SKM-1 treated with dmso at 0.1 percent for 144 hours (cell line): ENCODE measurements around the gene ARMC3.
"Not testable (repeated sequence)": the region's sequence is repeated elsewhere in the genome, so short reads cannot be mapped to it uniquely, and the experiment has no call there.

Experiments
- DNase-seq: peaks from one replicate; lab custom pipeline; 2025; ENCODE audit not compliant: unreplicated experiment; lab: John Stamatoyannopoulos, UW

The ARMC3 gene

DNA sequence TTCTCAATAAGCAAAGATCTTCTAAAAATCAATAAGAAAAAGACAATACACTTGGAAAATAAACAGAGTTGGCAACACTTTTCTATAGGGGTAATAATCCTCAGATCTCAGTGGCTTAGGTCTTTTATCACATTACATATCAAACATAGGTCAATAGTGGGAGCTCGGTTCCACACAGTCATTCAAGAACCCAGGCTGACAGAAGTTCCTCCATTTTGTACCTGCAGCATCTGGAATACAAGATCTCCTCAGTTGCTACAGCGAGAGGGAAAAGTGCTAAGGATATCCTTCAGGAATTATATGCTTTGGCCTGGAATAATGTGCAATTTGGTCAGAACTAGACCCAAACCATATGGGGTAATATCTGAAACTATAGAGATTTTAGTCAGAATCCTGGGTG is 112.1 kb downstream of the ARMC3 start:
- DNase-seq = no peak

DNA sequence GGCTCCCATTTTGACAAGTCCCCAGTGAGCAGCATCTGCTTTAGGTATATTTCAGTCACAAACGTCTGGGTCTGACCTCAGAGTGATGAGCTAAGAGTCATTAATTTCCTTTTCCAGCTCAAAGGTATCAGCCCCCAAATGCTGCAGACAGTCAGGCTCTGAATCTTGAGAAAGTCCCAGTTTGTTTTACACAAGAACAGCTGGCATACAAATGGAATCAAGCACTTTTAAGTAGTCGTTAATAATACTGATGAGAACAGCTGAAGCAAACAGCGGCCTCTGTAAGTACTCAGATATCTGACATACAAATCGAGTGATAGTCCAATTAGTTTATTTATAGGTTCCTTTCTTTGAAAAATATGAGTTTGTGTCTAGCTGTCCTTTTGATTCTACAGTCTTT is 118.2 kb downstream of the ARMC3 start:
- no peak for DNase-seq

DNA sequence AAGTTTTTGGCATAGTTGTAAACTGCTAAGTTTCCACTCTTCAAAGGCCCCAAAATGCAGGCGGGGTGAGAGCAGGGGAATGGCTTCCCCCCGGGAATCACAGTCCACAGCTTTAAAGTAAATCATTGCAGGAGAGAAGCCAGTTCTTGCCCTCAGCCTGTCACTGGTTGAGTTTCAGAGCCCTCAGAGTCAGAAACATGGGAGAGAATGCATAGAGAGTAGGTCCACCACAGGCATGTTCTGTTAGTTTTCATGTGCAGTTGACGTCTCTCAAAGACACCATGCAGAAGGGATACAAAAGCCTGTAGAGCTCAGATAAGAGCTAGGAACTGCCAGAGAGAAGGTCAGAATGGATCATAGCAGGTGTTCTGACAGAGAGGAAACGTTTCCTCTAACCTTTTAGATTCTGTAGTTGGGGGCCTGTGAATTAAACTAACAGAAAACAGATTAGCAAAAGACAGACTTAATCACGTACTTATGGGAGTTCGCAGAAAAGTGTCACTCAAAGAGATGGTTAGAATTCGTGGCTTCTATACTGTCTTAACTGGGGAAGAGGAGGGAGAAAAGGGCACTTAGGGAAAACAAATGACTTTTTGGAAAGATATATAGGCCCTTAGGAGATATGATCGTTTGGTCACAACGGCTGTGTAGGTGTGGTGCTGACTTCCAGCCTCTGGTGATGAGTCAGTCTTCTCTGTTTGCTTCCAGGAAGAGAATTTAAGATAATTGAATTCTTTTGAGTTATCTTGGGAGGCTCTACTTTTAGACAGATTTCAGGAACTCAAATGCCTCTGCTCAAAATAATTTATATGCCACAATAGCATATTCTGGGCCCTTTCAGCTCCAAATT is 119.6 kb downstream of the ARMC3 start:
- DNase-seq = no peak

DNA sequence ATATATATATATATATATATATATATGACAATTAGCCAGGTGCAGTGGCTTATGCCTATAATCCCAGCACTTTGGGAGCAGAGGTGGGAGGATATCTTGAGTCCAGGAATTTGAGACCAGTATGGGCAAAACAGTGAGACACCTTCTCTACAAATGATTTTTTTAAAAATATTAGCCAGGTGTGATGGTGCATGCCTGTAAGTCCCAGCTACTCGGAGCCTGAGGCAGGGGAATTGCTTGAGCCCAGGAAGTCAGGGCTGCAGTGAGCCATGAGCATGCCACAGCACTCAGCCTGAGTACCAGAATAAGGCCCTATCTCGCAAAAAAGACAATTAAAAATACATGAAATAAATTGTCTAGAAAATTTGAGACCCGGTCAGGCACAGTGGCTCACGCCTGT is 120.3 kb downstream of the ARMC3 start:
- DNase-seq = no peak

DNA sequence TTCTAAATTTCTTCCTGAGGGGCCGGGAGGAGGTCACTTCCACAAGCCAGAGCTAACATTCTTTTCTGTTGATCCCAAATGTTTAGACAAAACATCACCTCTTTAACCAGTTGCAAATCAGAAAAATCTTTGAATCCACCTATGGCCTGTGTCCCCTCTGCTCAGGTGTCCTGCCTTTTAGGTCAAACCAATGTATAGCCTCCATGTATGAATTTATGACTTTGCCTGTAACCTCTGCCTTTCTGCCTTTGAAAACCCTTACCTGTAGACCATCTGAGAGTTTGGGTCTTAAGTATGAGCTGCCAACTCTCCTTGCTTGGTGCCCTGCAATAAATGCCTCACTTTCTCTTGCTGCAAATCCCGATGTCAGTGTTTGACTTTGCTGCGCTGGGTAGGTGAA is 123.4 kb downstream of the ARMC3 start:
- no peak for DNase-seq

DNA sequence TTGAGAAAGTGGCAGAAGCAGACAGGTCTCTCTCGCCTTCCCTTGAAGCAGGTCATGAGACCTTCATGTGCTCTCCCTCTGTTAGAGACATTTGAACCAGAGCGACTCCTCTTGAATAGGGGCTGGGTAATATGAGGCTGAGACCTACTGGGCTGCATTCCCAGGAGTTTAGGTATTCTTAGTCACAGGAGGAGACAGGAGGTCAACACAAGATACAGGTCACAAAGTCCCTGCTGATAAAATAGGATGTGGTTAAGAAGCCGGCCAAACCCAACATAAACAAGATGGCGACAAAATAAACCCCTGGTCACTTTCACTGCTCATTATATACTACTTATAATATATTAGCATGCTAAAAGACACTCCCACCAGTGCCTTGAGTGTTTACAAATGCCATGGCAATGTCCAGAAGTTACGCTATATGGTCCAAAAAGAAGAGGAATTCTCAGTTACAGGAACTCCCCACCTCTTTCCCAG is 124.0 kb downstream of the ARMC3 start:
- no peak for DNase-seq

DNA sequence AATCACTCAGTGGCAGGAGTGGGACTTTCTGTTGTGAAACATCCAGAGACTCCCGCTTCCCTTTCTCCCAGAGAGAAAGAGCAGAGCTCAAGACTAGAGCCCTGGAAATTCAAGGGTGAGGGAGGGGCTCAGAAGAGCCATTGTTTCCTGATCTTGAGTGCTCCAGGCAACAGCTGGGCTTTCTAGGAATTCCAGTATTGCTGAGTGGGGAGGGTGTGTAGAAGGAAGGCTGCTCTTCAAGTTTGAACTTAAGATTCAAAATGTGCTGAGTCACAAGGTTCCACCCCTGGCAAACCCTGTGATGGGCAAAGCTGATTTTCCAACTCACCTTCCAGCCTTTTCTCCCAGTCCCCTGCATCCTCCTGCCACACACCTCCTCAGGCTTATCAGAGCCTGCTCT is 125.2 kb downstream of the ARMC3 start:
- DNase-seq = no peak

DNA sequence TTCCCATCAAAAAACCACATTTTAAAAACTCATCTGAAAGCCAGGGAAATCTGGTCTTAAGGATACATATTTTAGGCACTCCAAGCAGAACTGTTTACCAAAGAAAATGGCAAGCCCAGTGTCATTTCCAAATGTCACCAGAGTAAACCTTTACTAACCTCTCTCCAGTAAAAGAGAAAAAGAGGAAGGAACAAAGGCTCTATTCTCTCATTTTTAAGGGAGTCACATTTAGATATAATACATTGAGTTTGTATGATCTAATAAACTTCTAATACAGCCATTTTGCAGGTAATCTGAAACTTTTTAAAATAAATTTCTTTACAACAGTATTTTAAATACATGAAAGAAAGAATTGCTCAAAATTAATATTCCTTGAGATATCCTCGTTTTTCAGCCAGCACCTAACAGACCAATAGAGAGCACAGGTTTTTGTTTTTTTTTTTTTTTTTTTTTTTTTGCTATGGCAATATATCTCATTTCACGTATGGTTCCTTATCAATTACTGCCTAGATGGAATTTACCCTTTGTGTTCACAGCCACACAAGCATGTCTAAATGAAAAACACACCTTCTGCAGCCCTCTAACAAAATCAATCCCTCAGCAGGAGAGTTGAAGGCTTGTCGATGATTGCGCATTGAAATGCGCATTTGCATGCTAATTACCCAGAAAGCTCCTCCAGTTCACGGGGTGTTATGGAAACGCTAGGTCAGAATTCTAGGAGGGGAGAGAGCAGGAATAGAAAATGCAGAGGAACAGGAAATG is 127.8 kb downstream of the ARMC3 start:
- DNase-seq = no peak

DNA sequence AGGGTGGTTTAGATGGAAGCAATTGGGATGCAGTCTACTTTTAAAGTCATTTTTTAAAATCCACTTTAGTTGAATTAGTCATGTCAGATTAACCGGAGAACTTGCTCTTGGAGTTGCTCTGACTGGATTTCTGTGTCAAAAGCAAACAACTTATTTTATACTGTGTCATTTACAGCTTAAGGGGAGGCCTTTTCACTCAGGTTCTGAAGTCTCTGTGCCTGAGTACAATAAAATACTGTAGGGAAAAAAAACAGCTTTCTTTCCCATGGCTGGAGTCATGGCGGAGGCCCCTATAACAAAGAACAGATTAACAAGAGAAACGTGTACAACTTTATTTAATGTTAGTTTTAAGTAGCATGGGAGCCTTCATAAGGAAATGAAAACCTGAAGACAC is 128.3 kb downstream of the ARMC3 start:
- DNase-seq = no peak

DNA sequence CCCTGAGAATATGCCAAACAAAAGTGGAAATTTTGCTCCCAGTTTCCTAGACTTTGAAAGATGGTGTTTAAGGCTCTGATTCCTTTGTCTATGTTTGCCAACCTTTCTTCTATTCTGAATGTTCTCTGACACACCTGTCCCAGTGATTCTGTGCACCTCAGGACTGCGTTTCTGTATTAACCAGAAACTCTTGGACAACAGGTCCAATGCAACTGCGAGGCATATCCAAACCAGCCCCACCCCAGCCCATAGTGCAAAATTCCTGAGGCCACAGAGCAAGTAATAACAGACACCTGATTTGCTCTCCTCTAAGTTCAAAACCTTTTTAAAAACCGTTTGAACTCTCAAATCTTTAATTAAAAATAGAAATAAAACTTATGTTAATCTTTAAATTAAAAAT is 130.5 kb downstream of the ARMC3 start:
- no peak for DNase-seq

DNA sequence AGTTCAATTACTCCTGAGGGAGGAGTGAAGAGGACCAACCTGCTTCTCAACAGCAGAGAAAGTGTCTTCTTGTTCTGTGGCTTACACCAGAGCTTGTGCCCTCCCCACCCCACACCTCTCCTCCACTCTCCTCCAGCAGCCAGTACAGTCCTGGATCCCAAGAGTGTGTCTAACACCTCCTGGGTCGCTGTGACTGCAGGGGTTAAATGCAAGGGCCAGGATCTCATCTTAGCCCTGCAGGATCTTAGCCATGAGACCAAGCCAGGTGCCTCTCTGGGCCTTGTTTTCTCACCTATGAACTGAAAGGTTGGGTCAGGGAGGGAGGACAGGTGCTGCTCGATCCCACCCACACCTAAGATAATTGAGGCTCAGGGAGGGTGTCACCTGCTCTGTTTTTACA is 133.1 kb downstream of the ARMC3 start:
- DNase-seq = no peak

DNA sequence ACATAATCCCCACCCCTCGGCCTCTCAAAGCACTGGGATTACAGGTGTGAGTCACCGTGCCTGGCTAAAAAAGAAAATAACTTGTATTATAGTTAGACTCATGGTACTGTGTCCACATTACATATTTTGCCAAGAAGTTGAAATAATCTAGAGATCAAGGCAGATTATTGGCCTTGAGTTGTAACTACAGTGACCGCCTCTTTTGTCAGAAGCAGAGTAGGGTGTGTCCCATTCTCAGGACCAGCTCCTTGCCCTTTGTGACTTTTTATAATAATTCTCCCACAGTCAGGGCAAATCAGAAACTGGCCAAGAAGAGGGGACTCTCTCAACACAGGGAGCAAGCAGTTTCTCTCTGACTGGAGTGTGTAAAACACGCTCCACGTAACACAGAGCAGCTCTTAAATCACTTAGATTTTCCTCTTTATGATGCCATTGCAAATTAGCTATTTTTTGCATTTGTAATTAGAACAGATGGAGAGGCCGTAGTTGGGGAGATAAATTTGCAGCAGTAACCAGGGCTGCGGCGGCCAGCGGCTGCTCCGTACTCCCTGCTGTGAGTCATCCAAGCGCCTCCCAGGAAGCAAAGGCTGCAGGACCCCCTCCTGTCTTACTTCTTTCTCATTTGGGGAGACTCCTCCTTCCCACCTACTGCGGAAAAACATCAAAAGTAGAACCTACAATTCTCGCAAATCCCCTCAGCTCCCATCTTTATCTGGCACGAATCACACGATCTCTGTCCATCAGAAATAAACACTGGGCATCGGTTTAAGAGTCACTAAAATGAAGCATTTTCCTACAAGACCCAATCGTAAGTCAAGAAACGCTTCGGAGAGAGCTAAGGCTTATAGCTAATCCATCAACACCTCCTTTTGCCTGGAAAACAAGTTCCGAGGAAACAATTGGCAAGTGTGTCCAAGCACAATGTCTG is 135.5 kb downstream of the ARMC3 start:
- DNase-seq = no peak

DNA sequence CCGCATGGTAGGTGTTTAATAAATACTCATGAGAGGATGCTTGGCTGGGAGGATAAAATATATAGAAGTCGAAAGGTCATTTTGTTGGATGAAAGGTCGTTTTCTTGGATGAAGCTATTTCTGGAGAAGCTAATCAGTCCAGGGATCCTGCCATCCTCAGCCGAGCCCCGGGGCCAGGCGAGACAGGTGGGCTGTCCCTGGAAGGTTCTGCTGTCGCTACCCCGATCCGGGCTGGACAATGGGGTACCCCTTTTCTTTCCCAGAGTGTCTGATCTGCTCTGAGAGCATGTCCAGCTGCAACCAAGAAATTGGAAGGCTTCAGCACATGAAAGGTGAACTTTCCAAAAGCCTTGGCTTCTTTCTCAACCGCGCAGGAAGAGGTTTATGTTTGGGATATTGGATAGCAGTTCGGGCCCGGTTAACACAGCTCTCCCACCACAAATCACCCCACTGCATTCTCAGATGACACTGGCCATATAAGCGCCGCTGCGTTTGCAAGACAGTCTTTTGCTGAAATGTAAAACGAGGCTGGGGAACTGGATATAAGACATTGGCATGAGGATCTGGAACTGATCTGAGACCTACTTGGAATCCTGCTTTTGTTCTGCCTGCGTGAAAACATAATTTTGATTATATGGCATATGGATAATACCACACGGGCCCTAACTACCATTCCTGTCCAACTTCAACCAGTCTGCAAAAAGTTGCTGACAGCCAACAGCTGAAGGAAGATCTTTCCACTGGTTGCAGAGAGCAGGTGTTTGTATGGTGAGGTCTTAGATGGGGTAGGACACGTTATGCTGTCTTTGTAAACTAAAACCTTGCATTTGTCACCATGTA is 136.3 kb downstream of the ARMC3 start:
- DNase-seq = no peak

DNA sequence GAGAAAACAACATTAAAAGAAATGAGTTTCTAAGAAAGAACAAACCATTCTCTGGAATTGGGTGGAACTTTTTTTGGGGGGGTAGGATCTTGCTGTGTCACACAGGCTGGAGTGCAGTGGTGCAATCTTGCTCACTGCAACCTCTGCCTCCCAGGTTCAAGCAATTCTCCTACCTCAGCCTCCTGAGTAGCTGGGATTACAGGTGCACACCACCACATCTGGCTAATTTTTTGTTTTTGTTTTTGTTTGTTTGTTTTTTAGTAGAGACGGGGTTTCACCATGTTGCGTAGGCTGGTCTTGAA is 136.9 kb downstream of the ARMC3 start:
- DNase-seq = not testable (repeated sequence)

DNA sequence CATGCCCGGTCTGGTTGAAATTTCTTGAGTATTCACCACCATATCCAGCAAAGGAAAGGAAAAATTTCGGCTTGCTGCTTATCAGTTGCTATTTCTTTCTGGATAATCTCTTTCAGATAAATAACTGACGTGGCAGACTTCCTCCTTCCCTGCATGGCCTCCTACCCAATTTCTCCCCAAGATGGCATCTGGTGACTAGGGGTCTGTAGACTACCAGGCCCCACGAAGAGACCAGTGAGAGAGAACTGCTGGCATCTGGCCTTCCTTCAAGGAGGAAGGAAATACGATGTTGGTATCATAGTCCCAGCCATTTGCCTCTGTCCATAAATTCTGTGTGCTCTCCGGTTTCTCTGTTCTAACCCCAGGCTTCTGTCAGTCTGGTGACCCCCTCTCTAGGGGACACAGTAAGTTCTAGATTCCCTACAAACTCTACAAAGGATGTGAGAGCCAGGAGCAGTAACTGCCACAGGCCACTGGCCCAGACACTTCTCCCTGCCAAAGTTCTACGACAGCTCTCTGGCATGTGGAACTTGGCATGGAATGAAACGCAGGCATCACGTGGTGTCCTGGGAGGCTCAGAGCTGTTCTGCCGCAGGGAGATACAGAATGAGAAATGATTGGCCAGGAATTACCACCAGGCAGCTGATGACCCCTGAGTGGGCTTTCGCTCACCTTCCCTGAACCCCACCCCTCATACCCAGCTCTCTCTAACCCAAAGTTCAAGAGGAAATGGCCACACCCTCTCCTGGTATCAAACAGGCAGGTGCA is 137.5 kb downstream of the ARMC3 start:
- no peak for DNase-seq

DNA sequence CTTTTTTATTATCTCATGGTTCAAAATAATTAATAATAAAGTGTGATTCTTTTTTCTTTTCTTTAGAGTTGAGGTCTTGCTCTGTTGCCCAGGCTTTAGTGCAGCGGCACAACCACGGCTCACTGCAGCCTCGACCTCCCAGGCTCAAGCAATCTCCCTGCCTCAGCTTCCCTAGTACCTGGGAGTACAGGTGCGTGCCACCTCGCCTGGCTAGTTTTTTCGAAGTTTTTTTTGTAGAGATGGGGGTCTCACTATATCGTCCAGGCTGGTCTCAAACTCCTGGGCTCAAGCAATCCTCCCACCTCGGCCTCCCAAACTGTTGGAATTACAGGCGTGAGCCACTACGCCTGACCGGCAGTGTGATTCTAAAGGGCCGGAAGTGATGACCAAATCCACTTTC is 139.5 kb downstream of the ARMC3 start:
- no peak for DNase-seq

DNA sequence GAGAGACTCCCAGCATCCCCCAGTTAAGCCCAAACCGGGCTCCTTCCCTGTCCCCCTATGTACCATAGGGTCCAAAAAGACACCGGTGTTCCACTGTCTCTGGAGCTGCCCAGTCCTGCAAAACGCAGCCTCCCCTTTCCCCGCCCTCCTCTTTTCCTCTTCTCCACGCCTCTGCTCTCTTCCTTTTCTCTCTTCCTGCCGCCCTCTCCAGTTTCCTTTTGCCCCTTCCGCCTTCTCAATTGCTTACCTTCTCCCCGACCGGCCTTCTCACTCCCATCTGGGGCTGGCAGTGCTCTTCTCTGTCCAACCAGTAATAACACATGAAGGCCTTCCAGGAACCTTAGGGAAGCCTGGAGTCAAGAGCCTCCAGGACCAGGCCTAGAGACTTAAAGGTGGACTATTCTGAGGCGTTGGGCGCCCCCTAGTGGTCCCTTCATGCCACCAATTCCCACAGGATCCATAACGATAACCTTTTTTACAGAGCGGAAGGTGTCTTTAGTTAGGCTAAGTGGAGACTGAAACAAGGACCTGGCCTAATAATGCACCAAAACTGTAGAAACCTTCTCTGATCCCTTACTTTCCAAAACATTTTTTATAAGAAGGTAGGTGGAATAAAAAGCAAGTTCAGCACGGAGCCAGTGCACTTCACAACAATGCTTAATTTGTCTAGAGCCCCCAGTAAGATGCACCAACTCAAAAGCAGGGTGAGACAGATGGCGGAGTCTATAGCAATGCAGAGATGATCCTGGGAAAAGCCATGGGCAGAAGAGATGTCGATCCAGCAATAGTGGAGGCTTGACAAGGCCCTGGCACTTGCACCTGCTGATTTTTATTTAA is 140.3 kb downstream of the ARMC3 start:
- no peak for DNase-seq

DNA sequence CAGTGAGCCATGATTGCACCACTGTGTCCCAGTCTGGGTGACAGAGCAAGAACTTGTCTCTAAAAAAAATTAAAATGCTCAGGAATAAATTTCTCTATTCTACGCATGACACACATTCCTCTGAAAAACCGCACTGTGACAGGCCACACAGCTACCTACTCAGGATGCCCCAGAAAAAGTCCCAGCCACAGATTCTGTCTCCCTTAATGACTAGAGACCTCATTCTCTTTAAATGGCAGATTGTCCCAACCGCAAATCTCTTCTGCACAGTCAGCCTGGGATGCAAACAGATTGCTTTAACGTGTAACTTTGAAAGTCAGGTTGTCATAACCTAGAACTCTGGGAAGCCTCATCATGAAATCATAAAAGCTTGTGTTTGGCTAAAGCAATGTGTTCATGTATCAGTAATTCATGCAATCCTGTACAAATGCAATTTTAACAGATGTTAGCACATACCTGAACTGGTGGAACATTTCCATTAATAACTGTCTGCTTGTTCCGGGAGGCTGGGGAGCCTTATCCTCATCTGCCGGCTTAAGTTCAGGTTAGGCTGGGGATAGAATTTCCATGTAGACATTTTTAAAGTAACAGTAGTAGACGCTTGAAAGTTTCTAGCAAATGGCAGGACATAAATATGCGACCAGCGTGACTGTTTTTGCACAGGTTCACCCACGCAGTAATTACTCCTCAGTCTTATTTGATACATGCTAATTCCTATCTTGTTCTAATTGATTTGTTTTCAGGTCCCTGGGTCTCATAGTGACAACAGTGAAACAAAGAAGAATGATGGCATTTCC is 141.4 kb downstream of the ARMC3 start:
- DNase-seq = no peak
